HFF-Myc (cell line): ENCODE measurements around the gene AMT.
A peak's percentile ranks its signal among the peaks of the same experiment; 100 is the strongest.

Experiments
- DNase-seq: peaks from one replicate; pipeline ENCODE4 v3.0.0-alpha.2; 2011; ENCODE audit warnings: low read depth; ENCODE audit errors: extremely low read depth
- H3K4me3 ChIP-seq: replicated peaks from 2 replicates; pipeline ENCODE4 v1.5.1; 2011; ENCODE audit warnings: low read depth, mild to moderate bottlenecking, control low read depth, low read length
- TF ChIP-seq, protein P1 (sequence below): IDR thresholded peaks from 2 replicates; pipeline ENCODE4 v1.5.1; 2012; ENCODE audit warnings: mild to moderate bottlenecking, low read depth, low read length, control low read depth; ENCODE audit errors: missing control alignments

Gene AMT

DNA sequence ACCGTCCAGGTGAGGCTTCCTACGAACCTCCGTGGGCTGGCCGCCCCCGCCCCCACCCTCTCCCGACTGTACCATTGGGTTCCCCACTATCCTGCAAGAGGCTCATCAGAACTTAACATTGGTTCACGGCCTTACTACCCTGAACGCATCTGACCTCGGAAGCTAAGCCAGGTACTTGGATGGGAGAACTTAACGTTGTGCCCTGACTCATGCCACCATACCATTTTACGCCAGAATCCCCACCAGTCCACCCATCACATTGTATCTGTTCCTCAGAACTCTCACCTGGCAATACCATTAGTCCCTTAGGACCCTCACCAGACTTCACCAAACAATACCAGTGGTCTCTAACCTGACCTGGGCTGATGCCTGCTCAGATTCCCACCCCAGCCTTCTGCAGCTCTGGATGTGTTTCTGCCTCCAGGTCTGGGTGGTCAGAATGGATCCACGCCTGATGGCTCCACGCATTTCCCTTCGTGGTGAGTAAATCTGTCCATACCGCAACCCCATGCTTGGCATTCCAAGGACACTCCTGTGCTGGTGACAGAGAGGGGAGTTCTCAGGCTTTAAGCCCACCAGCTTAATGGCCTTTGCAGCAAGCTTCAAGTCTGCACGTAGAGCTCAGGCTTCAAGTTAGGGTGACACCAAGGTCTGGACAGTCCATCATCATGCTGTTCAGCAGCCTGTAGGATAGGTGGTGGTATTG is 9.5 kb downstream of the AMT start:
- H3K4me3 ChIP-seq, result peak overlapping the region; percentile 88
- TF ChIP-seq, protein P1, sequence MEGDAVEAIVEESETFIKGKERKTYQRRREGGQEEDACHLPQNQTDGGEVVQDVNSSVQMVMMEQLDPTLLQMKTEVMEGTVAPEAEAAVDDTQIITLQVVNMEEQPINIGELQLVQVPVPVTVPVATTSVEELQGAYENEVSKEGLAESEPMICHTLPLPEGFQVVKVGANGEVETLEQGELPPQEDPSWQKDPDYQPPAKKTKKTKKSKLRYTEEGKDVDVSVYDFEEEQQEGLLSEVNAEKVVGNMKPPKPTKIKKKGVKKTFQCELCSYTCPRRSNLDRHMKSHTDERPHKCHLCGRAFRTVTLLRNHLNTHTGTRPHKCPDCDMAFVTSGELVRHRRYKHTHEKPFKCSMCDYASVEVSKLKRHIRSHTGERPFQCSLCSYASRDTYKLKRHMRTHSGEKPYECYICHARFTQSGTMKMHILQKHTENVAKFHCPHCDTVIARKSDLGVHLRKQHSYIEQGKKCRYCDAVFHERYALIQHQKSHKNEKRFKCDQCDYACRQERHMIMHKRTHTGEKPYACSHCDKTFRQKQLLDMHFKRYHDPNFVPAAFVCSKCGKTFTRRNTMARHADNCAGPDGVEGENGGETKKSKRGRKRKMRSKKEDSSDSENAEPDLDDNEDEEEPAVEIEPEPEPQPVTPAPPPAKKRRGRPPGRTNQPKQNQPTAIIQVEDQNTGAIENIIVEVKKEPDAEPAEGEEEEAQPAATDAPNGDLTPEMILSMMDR, result no peak
- DNase-seq, result no peak

DNA sequence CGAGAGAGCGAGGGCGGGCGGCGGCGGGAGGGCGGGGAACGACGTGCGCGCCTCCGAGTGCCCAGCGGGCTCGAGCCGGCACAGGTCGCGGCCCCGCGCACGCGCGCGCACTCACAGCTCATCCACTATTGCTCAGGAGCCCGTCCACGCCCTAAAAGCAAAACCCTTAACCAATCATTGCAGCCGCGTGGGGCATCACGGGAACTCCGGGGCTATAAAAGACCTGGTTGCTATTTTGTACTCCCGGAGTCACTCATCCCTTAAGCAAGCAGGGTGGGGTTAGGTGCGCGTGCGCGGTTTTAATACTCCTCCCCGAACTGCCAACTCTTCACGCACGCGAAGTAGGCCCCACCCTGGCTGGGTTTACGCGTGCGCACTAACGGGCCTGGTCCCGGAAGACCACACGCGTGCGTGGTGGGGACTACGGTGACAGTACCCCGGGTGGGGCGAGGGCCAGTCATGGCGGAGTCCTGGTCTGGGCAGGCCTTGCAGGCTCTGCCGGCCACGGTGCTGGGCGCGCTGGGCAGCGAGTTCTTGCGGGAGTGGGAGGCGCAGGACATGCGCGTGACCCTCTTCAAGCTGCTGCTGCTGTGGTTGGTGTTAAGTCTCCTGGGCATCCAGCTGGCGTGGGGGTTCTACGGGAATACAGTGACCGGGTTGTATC is 10.2 kb downstream of the AMT start, which contains the start of the genes RHOA and TCTA:
RHOA (minus strand) TSS at position 9 of the 664 bp plus-strand sequence. CDS start 36,387 bp downstream, outside the sequence.
TCTA (plus strand) TSS at position 456 of the 664 bp plus-strand sequence; CDS start at position 460, 4 bp downstream.
- peak within 1 kb of the TSS; percentile 88 for H3K4me3 ChIP-seq
- DNase-seq, result peak; percentile 99
- TF ChIP-seq, protein P1, result no peak

DNA sequence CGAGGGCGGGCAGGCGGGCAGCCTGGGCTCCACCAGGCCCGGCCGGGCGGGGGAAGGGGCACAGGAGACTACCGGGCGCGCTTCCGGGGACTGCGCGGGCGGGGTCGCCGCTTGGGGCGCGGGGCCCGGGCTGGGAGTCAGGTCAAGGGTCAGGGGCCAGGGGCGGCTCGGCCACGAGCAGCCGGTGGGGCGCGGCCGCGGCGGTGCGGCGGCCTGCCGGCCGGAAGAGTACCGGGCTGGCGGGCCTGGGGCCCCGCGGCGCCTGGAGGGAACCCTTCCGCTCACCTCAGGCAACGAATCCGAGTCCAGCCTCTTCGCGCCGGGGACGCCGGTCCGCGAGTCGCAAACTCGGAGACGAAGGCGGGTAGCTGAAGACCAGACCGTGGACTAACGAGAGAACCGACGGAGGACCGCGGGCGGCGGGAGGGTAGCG is 10.7 kb downstream of the AMT start:
- TF ChIP-seq, protein P1, result no peak
- H3K4me3 ChIP-seq, result peak overlapping the region; percentile 88
- DNase-seq, result no peak

DNA sequence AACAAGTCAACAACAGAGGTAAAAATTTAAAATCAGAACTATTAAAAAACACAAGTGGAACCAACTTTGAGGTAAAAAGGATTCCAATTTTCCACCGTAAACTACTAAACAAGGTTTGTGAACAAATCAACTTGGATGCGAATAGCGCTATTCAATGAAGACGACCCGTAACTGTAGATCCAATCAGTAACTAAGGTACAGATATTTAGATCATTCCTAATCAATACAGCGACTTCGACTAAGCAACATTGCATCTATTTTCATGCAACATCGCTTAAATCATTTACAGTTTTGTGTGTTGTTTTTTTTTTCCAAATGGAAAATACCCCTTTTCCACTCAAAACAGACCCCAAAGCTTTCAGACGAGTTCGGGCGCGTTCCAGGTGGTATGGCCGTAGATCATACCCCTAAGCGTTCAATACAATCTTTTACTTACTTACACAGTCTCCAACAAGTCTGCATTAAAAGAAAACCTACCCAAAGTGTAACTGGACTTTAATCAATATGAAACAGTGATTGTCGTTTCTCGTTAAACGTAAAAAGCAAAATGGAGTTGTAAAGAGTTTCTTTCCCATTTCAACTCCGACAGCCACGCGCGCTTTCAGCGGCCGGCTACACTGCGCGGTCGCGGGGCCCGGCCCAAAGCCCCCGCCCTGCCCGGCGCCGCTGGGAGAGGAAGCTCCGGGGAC is 11.3 kb downstream of the AMT start:
- TF ChIP-seq, protein P1, result no peak
- peak overlapping the region; percentile 88 for H3K4me3 ChIP-seq
- DNase-seq, result no peak

DNA sequence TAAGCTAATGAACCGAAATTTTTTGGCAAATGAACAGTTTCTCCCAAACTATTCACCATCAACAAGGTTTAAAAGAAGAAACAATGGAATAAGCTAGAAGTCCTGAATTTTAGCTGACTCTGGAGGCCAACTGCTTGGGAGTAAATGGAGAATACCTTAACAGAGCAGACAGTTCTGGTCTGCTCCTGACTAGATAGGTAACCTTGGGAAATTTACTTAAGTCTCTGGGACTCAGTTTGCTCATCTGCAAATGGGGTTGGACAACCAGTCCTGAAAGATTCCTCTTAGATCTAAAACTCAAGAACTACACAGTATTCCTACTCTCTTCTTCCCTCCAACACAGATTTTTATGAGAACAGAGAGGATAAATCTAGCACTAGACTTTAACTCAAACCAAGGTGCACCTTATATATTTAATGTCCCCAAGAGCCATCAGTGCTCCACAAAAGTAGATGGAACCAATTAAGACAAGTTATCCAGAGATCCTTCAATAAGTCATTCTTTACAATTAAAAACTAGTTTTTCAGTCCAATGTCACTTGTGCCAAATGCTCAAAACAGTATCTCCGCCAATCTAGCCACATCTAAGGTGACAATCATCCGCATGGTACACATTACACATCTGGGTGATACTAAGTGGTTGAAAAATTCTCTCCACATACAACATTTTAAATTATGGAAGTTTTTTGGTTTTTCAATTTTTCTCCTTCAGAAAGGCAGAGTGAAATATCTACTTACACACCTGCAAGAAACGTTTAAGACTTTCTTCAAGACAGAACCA is 12.0 kb downstream of the AMT start:
- DNase-seq, result no peak
- TF ChIP-seq, protein P1, result no peak
- H3K4me3 ChIP-seq, result peak overlapping the region; percentile 88
